ENCODE results near the gene RAC2.
"Not testable (repeated sequence)": the region's sequence is repeated elsewhere in the genome, so short reads cannot be mapped to it uniquely, and the experiment has no call there.

RAC2 gene

DNA sequence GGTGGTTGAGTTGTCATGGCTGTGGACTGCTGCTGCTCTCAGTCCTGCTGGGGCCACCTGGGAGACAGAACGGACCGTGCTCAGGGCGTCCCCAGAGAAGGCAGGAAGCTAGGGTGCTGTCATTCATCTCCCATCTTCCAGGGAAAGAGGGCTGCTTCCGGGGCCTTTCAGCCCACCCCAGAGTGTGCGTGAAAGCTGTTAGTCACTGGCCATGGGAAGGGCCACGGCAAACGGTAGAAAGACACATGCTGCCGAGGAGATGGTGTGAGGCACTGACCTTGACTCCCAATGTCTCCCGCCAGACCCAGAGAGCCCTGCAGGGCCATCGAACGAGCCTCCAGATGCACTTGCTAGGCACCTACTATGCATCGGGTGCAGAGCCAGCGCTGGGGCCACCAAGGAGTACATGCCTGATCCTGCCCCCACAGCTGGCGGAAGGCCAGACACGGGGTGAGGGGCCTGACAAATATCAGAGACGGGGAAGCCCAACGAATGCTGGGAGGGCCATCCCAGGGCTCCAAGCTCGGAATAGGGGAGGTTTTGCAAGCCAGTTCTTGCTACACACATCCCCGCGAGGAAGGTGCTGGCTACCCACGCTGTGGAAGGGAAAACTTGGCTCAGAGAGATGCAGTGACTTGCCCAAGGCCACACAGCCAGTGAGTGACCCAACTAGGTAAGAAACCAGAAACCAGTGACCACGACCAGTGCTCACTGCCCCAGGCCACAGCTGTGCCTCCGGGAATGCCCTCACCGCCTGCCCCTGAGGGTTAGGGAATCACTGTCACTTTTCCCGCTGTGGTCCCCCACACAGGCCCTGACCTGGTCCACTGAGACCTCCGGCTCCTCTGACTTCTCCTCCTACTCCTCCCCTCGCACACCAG, 10.1 kb downstream of the RAC2 start:
- DNase-seq: peak; percentile 30

DNA sequence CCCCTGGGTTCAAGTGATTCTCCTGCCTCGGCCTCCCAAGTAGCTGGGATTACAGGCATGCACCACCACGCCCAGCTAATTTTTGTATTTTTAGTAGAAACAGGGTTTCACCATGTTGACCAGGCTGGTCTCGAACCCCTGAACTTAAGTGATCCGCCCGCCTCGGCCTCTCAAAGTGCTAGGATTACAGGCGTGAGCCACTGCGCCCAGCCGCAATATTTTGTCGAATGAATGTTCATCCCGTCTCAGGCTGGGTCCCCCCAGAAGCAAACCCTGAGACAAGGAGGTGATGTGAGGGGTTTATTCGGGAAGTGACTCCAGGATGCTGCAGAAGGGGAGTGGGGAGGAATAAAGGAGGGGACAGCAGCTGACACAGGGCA, 10.7 kb downstream of the RAC2 start:
- DNase-seq: not testable (repeated sequence)

DNA sequence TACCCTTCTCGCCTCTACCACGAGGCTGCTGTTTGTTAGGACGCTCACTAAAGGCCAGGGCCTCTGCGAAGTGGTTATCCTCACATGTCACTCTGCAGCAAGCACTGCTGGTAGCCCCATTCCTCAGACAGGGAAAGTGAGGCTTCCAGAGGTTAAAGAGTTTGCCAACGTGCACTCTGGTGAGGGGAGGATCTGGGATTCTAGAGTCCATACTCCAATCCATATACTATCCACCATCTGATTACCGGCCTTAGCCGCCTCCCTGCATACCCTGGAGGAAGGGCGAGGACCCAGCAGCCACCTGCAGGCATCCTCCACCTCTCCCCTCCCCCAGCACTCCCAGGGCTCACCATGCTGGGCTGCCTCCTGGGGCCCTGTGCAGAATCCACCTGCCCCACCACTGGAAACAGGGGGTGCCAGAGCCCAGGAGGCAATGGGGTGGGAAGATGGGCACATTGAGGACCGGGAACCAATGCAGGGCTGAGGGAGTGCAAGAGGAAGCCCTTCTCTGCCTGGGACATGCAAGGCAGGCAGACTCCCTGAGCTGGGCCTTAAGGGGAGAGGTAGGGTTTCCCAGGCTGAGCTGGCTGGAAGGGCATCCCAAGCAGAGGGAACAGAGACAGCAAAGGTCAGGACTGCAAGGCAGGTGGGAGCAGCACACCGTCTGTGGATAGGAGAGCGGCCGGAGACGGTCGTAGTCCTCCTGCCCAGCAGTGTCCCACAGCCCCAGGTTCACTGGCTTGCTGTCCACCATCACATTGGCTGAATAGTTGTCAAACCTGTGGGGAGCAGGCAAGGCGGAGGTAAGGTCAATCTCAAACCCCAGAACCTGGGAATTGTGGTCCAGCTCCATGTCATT, 11.7 kb downstream of the RAC2 start:
- peak; percentile 42 for DNase-seq

DNA sequence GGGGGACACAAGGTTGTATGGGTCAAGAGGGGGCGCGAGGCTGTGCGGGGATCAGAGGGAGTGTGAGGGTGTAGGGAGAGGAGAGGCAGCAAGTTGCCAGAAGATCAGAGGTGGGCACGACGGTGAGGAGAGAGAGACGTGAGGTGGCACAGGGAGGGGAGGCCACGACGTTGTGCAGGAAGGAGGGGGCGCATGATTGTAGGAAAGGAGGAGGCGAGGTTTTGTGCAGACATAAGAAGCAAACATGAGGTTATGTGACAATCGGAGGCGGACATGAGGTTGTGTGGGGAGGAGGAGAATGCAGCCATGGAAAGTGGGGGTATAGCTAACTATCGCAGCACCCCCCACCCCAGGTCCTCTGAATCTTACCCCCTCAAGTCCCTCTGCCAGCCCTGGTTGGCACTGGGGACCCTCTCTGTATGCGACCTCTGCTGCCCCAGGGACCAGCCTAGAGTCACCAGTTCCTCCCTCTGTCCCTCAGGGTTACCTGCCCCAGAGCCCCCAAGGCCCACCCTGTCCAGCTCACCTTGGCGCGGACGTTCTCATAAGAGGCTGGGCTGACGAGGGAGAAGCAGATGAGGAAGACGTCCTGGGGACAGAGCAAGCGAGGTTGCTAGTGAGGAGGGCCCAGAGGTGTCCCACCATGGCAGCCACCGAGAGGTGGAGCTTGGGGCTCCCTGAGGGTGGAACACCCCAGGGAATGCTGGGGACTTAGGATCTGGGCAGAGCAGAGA, 12.5 kb downstream of the RAC2 start:
- peak; percentile 64 for DNase-seq

DNA sequence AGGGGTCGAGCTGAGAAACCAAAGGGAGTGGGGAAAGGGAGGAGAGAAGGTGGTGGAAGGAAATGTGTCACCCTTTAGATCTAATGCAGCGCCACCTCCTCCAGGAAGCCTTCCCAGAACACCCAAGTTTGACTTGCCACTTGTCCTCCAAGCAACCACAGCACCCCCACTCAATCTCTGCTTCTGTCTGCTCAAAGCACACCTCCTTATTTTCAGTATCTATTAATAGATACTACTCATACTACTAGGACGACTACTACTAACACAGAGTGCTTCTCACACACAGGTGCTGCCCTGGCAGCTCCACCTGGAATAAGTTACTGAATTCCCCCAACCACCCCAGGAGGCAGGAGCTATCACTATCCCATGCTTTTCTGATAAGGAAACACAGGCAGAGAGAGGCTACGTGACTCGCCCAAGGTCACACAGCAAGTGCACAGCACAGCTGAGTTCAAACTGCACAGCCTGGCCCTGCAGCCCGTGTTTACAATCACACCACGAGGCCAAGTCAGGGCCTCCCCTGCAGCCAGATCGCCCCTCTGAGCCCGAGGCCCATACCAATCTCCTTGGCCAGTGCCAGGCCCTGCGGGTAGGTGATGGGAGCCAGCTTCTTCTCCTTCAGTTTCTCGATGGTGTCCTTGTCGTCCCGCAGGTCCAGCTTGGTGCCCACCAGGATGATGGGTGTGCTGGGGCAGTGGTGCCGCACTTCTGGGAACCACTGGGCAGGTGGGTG, 13.2 kb downstream of the RAC2 start:
- peak; percentile 92 for DNase-seq

DNA sequence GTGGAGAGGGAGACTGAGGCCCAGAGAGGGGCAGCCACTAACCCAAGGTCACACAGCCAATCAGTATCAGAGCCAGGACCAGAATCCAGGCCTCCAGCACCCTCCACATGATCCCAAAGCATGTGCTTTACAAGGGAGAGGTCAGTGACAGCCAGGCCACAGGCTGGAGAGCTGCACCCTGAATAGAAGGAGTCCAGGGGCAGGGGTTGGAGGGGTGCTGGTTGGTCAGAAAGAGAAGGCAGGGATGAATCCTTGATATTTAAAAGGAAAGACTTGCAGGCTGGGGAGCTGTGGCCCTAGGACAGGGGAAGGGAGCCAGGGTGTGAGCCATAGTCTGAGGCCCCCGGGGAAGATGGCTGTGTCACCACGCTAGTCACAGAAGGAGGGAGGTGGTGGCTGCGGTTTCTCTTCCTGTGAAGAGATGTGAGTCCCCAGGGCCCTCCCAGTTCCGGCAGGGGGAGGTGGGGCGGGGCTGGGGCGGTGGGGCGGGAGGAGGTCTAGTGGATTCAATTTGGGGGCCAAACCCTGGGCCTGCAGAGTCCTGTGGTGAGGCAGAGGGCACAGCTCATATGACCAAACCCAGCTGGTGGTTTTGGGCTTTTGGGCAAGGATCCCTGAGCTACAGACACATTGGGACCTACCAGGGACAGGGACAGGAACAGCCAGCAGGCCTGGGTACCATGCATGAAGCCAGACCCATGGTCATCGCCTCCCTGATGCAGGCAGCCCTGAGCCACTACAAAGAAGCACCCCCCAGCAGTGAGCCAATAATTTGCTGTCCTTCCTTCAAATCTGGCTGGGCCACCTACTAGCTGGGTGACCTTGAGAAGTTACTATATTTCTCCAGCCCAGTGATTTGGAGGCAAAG, 14.0 kb downstream of the RAC2 start:
- DNase-seq: peak; percentile 94

DNA sequence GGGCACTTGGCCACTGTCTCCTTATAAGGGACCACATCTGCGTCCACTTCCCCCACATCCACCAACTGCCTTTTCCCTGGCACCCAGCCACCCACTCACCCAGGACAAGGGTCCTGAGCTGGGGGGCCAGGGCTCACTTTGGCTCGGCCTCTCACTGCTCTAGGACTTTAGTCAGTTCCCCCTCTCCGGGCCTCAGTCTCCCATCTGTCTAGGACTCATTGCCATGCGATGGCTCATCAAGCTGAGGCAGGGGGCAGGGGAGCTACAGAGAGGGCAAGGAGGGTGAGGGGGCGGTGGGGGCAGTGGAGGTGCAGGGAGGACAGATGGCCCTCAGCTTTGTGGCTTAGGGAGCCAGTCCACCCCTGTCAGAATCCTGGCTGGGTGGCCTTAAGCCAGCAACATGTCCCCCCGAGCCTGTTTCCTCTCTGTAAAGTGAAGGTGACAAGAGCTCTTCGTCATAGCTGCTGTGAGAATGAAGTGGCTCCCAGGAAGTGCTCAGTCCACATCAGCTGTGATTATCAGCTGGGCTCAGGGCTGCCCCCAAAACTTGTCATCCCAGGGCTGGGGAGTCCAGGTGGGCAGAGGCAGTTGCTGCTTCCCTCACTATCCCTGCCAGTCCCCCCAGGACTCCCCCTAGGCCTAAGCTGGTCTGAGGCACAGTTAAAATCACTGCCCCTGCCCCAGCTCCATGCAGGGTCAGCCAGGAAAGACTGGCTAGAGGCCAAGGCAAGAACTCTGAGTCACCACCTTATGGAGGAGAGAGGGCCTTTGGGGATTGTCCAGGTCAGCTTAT, 14.9 kb downstream of the RAC2 start:
- DNase-seq: peak; percentile 58

DNA sequence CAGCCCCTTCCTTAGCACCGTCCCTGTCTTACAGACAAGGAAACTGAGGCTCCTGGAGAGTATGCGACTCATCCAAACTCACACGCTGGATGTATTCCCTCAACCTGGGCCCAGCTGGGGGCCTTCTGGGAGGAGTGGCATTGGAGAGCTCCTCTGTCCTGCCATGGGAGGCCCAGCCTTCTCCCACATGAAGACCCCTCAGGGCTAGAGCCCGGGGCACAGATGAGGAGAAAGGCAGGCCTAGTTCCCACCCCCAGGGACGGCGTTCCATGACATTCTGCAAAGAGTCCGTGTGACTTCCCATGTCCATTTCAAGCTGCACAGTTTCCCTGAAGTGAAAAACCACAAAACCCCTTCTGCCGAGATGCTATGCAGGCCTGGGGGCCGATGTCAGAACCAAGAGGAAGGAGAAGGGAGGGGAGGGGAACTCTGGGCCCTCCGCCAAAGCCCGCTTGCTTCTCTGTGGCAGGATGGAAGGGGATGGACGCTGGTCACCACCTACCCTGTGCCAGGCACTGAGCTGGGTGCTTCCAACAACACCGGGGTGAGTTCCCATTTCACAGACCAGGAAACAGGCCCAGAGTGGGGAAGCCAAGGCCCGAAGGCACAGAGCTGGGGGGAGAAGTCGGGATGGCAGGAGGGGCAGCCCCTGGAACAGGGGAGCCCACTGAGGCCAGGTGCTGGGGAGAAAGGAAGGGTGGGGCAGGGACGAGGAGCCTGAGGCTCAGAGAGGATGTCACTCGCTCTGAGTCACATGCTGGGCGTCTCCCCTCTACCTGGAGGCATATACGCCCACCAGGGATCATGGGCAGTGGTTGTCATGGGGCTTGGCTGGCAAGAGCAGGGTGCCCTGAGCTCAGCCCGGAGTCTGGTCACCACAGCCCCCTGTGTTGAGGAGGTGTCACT, 15.7 kb downstream of the RAC2 start:
- peak; percentile 67 for DNase-seq

DNA sequence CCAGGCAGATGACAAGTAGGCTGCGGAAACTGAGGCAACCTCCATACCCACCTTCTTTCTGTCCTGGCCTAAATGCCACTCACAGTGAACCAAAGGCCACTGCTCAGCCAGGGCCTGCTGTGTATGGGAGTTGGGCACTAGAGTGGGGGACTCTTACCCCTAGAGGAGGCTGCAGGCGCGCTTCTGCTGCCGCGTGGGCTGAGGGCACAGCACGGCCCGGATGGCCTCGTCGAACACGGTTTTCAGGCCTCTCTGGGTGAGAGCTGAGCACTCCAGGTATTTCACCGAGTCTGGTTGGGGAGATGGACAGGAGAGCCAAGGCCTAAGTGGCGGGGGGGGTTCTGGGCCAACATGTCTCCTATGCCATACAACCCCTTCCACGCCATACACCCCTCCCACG, 17.6 kb downstream of the RAC2 start:
- DNase-seq: peak; percentile 36

DNA sequence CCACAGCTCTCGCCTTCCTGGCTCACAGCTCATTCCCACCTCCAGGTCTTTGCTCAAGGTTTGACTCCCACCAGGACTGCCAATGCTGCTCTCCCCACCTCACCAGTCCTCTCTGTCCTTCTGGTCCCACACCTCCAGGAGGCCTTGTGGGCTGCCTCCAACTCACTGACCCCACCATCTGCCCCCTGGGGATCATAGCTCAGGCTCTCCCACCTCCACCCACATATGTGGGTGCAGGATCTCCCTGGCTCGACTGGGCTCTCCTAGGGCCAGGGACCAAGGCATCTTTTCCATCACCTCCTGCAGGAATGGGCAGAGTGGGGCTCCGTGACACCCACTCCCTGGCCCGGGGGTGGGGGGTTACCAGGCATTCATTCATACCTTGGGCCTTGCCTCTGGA, 18.0 kb downstream of the RAC2 start:
- DNase-seq: no peak

DNA sequence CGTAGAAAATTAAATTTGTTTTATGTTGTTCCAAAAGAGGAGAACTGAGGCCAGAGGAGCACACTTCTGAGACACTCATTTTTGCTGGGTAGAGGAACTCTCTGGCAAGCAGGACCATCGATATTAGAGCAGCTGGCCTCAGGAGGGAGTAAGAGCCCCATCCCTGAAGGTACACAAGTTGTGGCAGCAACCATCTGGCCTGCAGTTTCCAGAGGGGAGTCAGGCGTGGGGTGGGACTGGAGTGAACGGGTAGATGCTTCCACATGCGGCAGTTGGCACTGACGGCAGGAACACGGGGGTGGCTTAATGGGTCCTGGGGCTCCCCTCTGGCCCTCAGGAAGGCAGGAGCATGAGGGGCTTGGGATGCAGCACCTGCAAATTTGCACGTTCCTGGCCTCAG, 18.6 kb downstream of the RAC2 start:
- DNase-seq: peak; percentile 8

DNA sequence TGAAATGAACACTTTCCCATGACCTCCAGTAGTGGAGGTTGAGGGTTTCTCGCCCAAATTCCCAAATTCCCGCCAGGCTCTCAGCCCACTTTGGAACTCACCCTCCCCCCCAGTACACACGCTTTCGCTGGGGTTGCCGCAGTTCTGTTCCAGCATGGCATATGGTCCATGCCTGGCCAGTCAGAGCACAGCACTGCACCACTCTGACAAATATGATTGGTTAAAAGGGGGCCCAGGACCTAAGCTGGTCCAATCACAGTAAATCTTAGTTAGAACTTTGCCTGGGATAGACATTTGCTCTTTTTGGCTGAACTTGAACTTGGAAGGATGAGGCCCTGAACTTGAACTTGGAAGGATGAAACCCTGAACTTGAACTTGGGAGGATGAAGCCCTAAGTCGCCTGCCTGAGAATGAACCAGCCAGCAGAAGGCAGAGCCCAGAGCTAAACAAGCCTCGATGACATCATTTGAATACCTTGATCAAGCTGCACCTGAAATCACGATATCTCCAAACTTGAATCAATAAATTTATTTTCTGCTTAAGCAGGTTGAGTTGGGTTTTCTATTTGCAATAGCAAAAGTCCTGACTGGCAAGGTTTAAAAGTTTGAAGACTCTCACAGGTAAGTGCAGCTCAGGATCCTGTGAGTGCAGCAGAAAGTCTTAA, 19.2 kb downstream of the RAC2 start:
- peak; percentile 8 for DNase-seq

DNA sequence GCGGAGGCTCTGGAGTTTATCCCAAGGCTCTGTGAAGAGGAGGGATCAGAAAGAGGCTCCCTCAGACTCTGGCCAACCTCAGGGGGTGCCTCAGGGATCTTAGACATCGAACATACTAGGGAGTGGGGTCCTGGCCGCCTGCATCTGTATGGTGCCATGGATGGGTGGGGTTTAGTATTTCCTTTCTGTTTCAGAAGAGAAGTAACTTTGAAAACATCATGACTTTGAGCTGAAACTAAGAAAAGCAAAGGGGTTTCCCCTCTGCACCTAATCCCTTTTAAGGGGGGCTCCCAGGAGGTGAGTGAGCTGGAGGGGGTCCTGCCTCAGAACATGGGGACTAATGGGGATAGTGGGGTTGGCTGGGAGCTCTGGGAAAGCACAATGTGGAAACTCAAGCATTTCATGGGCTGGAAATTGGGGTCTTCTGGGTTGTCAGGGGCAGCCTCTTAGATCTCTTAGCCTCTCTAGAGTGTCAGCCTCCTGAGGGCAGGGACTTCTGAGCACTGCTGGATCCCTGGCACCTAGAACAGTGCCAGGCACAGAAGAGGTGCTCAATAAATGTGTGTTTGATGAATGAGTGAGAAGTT, 20.0 kb downstream of the RAC2 start:
- DNase-seq: peak; percentile 46

DNA sequence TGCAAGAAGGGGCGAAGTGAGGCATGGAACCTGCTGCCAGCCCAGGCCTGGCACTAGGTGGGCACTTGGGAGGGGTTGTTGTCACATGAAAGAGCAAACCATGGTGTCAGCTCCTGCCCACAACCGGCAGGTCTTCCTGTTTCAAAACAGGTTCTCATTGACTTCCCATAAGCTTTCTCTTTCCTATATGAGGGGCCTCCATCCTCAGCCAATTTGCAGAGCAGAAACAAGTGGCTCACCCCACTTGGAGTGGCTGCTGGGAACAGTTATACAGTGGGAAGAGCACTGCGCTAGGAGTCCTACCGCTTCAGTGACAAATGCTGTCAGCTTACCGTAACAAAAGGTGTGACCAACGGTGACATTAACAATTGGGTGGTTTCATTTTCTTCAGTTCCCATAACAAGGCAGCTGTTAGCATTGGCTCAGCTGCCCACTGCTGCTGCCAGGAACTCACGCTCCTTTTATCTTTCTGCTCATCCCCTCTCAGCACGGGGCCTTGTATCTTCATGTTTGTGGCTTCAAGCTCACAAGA, 21.6 kb downstream of the RAC2 start:
- peak; percentile 65 for DNase-seq

DNA sequence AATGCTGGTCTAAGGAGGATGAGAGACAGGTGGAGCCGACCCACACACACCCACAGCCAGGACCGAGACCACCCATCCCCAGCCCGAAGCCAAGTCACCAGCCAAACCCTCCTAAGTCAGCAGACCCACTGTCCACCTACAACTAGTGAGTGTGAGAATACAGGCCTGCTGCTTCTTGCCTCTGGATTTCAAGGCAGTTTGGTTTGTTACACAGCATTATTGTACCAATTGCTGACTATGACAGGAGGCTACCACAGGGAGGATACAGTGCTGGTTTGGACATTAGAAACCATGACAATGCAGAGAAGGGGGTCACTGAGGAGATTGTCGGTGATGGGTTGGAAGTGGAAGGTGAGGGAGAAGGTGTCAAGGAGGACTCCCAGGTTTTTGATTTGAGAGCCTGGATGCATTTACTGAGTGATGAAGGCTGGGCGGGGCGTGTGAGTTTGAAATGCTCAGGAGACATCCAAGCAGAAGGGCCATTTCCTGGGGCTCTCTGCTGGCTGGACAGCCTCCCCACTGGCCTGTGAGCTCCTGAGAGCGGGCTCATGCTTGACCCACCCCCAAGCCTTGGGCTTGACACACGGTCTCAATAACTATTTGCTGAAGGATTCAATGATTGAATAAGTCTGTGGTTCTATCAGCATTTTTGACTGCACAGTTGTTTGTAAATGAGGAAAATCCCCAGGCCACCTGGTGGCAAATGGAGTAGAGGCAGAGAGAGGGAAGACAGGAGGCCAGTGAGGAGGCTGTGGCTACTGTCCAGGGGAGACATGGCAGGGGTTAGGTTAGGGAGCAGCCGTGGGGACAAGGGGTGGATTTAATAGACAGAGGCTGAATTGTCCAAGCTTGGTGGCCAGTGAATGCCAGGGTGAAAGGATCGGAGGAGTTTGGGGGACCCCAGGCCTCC, 22.4 kb downstream of the RAC2 start:
- DNase-seq: peak; percentile 23

DNA sequence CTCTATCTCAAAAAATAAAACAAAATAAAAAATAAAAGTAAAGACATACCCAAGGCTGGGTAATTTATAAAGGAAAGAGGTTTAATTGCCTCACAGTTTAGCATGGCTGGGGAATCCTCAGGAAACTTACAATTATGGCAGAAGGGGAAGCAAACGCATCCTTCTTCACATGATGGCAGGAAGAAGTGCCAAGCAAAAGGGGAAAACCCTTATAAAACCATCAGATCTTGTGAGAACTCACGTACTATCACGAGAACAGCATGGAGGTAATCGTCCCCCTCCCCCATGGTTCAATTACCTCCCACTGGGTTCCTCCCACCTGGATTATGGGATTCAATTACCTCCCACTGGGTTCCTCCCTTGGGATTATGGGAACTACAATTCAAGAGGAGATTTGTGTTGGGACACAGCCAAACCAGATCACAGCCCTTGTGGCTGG, 23.5 kb downstream of the RAC2 start:
- peak; percentile 45 for DNase-seq

DNA sequence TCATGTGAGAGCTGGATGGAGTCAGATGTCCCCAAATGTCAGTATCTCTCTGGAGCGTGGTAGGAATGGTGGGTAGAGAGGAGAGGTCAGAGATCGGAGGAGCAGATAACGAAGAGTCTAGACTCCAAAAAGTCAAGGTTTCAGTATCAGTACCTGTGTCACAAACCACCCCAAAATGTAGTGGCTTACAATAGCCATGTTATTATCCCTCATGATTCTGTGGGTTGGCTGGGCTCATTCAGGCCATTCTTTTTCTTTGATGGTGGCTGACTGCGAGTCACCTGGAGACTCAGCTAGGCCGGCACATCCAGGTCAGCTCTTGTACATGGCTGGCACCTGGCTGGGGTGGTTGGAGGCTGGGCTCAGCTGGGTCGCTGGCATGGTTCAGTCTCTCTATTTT, 24.5 kb downstream of the RAC2 start:
- peak; percentile 40 for DNase-seq

Data from stimulated activated CD4-positive, alpha-beta T cell treated with anti-CD3 and anti-CD28 coated beads, Interleukin-15, amount 100 ng/mL, for 24 hours (primary cell).